ENCODE data around the gene MAPK12.

Gene MAPK12

GRCh38 chr22:50264946-50265669 is 3.6 kb upstream of the MAPK12 start:
- no peak for DNase-seq

- DNase-seq, result no peak
These were observed 2.7 kb upstream of the MAPK12 start for GRCh38 chr22:50264104-50264745.

- no peak for DNase-seq
These were observed 1.6 kb upstream of the MAPK12 start for GRCh38 chr22:50262973-50263617.

DNA sequence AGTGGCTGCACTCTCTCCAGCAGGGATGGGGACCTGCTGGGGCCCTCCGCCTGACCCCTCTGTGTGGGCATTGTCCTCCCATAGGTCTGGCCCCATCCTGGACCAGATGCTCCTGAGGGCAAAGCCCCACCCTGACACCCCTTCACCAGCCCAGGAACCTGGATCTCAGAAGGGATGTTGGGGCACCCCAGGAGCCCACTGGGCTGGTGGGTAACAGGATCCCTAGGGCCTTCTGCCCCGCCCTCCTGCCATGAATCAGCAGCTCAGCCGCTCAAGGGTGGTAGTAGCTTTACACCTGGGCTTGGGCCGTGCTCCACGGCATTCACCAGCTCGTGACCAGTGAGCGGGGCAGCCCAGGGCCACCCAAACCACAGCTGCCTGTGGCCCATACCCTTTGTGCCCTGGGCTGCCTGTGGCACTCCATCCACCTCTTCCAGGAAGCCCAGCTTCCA is 1.0 kb upstream of the MAPK12 start:
- no peak for DNase-seq

DNA sequence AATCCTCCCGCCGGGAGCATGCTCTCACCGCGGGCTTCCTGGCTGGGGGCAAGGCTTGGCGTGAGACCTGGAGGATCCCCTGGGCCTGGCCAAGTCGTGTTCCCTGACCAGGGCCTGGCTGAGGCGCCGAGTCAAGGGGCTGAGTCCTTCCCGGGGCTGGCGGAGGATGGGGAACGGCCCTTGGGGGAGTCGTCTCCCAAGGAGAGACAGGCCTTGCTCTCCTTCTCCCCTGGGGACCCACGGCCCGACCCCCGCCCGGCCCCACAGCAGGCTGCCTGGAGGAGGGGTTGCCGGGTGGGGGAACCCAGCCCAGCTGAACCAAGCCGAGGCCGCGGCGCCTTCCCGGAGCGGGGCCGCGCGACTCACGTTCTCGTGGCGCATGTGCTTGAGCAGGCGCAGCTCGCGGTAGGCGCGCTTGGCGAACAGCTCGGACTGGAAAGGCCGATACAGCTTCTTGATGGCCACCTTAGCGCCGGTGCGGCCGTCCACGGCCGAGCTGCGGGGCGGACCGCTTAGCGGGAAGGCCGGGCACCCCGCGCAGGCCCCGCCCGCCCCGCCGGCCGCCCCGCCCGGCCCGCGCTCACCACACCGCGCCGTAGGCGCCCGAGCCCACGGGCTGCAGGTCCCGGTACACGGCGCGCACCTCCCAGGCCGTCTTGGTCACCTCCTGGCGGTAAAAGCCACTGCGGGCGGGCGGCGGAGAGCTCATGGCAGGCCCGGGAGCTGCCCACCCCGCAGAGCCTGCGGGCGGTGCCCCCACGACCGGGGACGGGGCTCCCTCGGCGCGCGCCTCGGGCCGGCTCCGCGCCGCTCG is 475 bp downstream of the MAPK12 start:
- DNase-seq, result peak; percentile 21

DNA sequence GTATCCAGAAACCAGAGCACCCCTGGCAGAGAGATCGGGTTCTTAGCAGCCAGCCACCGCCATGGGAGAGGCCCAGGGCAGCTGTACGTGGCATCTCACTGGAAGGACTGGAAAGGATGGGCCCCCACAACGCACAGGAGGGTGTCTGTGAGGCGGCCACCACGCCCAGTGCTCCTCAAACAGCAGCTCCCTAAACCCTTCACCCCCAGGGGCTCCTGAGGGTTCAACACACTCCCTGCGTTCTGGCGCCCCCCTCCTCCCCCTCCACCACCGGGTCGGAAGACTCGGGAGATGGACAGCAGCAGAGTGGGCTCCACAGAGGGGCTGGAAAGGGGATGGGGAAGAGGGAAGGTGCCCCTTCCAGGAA is 1.1 kb downstream of the MAPK12 start:
- no peak for DNase-seq

GRCh38 chr22:50259302-50259701 is 2.2 kb downstream of the MAPK12 start:
- no peak for DNase-seq

GRCh38 chr22:50258361-50259292 is 2.9 kb downstream of the MAPK12 start:
- no peak for DNase-seq

GRCh38 chr22:50257451-50258360 is 3.8 kb downstream of the MAPK12 start:
- DNase-seq, result no peak

DNA sequence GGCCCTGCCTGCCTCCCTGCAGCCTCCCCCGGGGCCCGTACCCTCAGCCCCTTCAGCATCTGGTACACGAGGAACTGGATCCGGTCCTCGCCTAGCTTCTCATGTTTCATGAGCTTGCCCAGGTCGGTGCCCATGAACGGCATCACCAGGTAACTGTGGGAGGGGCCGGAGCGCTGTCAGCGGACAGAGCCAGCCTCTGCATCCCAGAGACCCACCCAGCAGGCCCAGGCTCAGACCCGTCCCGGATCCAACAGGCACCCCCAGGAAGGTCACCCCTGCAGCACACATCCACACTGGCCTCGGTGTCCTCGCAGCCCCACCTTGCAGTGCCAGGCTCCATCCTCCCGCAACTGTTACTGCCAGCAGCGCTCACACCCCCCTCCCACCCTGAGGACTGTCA is 4.4 kb downstream of the MAPK12 start:
- DNase-seq, result no peak

- DNase-seq, result no peak
These were observed 5.1 kb downstream of the MAPK12 start for GRCh38 chr22:50256258-50256862.

GRCh38 chr22:50255607-50256006 is 5.9 kb downstream of the MAPK12 start:
- no peak for DNase-seq

DNA sequence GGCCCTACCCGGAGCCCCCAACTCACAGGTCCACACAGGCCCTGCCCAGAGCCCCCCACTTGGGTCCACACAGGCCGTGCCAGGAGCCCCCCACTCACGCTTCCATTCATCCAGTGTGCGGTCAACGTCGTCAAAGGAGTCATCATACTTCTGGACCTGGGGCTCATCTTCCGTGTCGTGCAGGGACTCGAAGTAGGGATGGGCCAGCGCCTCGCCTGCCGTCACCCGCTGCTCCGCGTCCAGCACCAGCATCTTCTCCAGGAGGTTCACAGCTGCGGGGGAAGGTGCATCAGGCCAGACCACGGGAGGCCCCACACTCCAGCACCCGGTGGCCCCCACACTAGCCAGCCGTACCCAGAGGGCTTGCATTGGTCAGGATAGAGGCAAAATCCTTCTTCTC is 6.4 kb downstream of the MAPK12 start:
- DNase-seq, result no peak

GRCh38 chr22:50253941-50254340 is 7.5 kb downstream of the MAPK12 start:
- DNase-seq, result no peak

DNA sequence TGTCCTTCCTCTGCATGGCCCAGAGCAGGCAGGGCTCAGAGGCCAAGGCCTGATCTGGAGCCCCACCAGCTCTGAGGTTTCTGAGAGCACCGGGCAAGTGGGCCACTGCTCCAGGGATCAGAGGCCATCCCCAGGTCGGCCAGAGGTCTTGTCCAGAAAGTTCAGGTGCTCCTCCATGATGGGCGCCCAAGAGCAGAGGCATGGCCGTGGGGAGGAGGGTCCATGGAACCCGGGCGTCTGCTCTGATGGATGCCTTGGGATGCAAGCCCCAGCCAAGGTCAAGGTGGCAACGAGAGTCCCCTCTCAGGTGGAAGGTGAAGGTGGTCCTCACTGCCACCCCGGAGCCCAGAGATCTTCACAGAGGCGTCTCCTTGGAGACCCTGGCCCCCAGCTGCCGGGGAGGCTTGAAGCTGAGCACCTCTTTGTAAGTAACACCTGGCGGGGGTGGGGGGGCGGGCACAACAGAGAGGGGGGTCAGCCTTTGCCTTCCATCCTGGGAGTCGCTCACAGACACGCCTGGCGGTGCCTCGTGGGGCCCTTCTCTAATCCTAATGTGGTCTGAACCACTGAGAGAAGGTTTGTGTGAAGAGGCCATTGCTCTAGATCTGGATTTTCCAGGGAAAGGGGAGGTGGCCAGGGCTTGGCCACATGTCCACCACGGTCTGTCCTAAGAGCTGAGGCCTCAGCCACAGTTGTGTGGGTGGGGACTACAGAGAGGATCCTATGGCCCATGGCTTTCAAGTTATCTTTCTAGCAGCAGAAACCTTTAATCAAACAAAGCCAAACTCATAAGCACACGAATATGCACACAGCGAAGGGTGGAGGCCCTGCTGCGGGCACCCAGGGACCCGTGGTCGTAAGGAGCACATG is 8.2 kb downstream of the MAPK12 start:
- DNase-seq, result no peak

GRCh38 chr22:50252082-50253045 is 9.1 kb downstream of the MAPK12 start:
- peak; percentile 28 for DNase-seq

- no peak for DNase-seq
These were observed 9.9 kb downstream of the MAPK12 start for GRCh38 chr22:50251477-50252081.
